Glutamatergic neuron (in vitro differentiated cells): ENCODE measurements around the gene GNA15. TPM values are rescaled to one million over a fixed set of nuclear protein-coding genes. Genes with fewer than 3 reads are reported as not detected.
"Not testable (repeated sequence)": the region's sequence is repeated elsewhere in the genome, so short reads cannot be mapped to it uniquely, and the experiment has no call there.

Experiments used
- DNase-seq: peaks from one replicate; pipeline ENCODE4 v3.0.0; 2022
- H3K27ac Mint-ChIP-seq: one replicate; pipeline ENCODE4 v1.8.0; 2020; ENCODE audit warnings: mild to moderate bottlenecking, mixed read lengths, inconsistent platforms; ENCODE audit not compliant: unreplicated experiment
- H3K27me3 Mint-ChIP-seq: one replicate; pipeline ENCODE4 v1.8.0; 2020; ENCODE audit warnings: mild to moderate bottlenecking, moderate library complexity, mixed read lengths, inconsistent platforms; ENCODE audit not compliant: unreplicated experiment
- H3K36me3 Mint-ChIP-seq: one replicate; pipeline ENCODE4 v1.8.0; 2020; ENCODE audit warnings: mild to moderate bottlenecking, mixed read lengths, inconsistent platforms; ENCODE audit not compliant: unreplicated experiment
- H3K4me1 Mint-ChIP-seq: one replicate; pipeline ENCODE4 v1.8.0; 2020; ENCODE audit warnings: mild to moderate bottlenecking, low read depth, mixed read lengths, inconsistent platforms; ENCODE audit not compliant: unreplicated experiment
- H3K4me3 Mint-ChIP-seq: one replicate; pipeline ENCODE4 v1.8.0; 2020; ENCODE audit warnings: mild to moderate bottlenecking, mixed read lengths, inconsistent platforms; ENCODE audit not compliant: unreplicated experiment
- H3K9me3 Mint-ChIP-seq: one replicate; pipeline ENCODE4 v1.8.0; 2020; ENCODE audit warnings: mild to moderate bottlenecking, moderate library complexity, mixed read lengths, inconsistent platforms; ENCODE audit not compliant: unreplicated experiment
- total RNA-seq: library from RNA; stranded (reverse); fragmentation: NEBNext Ultra II Directional; extraction: Animal tissue kit (Norgen Biotek cat#: 25700); gene quantifications from one replicate; pipeline ENCODE4 v1.2.1, GENCODE V29; 2021; ENCODE audit not compliant: unreplicated experiment
- TF ChIP-seq, protein P1 (sequence below): fragments of 200-600 bp; sonication (generic); IDR thresholded peaks from one replicate; pipeline ENCODE4 v1.5.0; 2021; ENCODE audit not compliant: partially characterized antibody, unreplicated experiment

GNA15 gene
- total RNA-seq, 1 donor from 2014 or later: not detected

DNA sequence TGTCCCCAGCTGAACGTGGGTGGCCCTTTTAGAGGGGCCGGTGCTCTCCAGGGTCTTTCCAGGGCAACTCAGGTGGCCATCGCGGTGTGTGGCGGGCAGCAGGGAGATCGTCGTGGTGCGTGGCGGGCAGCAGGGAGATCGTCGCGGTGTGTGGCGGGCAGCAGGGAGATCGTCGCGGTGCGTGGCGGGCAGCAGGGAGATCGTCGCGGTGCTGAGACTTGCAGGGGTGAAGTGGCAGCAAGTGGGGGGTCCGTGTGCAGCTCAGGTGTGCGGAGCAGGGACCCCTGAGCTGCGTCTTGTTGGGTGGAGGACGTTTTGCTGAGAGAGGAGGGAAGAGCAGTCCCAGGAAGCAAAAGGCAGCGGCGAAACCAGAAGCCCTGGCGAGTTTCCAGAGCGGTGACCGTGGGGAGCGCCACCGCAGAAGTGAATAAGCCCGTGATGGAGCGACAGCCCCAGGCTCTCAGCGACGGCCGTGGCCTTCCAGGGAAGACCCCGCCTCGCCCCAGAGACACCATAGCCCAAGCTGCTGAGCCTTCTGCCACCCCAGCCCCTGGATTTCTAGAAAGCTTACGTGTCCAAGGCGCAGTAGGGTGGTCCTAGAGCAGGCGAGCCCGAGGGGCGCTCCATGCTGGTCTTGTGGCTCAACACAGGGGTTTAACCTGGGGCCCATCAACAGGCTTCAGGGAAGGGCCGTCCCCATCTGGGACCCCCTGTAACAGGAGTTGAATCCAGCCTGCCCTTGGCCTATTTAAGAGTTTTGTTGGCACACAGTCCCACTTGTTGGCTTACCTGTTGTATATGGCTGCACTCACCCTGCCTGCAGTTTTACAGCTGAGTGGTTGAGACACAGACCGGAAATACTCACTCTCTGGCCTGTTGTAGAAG, 55.3 kb downstream of the GNA15 start:
- Mint-ChIP-seq H3K36me3 (no peaks in the 10 kb centered on the region), H3K9me3 (peaks cover 3% of the 10 kb centered on the region), H3K27ac (peak overlapping the region; percentile 20), H3K4me1 (peaks cover 11% of the 10 kb centered on the region), H3K4me3 (no peak overlapping the region), H3K27me3 (peaks cover 10% of the 10 kb centered on the region)
- TF ChIP-seq, protein P1, sequence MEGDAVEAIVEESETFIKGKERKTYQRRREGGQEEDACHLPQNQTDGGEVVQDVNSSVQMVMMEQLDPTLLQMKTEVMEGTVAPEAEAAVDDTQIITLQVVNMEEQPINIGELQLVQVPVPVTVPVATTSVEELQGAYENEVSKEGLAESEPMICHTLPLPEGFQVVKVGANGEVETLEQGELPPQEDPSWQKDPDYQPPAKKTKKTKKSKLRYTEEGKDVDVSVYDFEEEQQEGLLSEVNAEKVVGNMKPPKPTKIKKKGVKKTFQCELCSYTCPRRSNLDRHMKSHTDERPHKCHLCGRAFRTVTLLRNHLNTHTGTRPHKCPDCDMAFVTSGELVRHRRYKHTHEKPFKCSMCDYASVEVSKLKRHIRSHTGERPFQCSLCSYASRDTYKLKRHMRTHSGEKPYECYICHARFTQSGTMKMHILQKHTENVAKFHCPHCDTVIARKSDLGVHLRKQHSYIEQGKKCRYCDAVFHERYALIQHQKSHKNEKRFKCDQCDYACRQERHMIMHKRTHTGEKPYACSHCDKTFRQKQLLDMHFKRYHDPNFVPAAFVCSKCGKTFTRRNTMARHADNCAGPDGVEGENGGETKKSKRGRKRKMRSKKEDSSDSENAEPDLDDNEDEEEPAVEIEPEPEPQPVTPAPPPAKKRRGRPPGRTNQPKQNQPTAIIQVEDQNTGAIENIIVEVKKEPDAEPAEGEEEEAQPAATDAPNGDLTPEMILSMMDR: no peak
- DNase-seq: no peak

DNA sequence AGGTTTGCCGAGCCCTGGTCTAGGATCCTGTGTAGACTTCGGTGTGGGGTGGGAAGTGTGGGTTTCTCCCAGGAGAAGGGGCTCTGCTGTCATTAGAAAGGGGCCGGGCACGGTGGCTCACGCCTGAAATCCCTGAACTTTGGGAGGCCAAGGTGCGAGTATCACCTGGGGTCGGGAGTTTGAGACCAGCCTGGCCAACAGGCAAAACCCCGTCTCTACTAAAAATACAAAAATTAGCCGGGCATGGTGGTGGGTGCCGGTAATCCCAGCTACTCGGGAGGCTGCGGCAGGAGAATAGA, 55.9 kb downstream of the GNA15 start:
- not testable (repeated sequence) for H3K27ac Mint-ChIP-seq, H3K27me3 Mint-ChIP-seq, H3K4me1 Mint-ChIP-seq, H3K9me3 Mint-ChIP-seq, DNase-seq, H3K4me3 Mint-ChIP-seq, H3K36me3 Mint-ChIP-seq

DNA sequence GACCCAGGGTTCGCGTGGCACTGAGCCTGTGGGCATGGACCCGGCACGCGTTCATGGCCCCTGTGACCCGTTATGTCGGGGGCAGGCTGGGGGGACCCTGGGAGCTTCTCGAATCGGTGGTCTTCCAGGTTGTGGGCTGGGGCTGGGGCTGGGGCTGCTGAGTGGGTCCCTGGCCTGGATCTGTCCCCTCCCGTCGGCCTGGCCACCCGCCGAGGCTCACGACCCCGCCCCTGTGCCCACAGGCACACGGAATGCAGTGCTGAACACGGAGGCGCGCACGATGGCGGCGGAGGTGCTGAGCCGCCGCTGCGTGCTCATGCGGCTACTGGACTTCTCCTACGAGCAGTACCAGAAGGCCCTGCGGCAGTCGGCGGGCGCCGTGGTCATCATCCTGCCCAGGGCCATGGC, 56.4 kb downstream of the GNA15 start:
- TF ChIP-seq, protein P1: no peak
- peaks cover 3% of the 10 kb centered on the region for H3K9me3 Mint-ChIP-seq

DNA sequence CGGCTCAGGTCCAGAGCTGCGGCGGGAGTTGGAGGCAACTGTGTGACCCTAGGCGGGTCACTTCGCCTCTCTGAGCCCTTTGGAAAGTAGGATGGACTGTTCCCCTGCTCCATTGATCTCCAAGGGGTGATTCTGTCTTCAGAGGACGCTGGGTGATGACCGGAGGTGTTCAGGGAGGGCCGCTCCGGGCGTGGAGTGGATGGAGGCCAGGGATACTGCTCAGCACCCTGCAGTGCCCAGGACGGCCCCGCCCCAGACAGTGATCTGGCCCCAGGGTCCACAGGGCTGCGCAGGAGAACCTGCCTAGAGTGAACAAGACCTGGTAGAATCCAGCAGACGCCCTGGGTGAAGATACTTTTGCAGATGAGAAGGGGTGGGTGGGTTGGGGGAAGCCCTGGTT, 56.9 kb downstream of the GNA15 start:
- Mint-ChIP-seq H3K4me1 (peaks cover 2% of the 10 kb centered on the region), H3K9me3 (peaks cover 3% of the 10 kb centered on the region), H3K36me3 (no peaks in the 10 kb centered on the region), H3K27ac (no peak overlapping the region), H3K27me3 (peaks cover 3% of the 10 kb centered on the region), H3K4me3 (no peak overlapping the region)
- TF ChIP-seq, protein P1: no peak
- DNase-seq: no peak

More for the DNA sequence above, 56.4 kb downstream of the GNA15 start:
- DNase-seq: no peak
- H3K36me3 Mint-ChIP-seq: no peaks in the 10 kb centered on the region
- peaks cover 4% of the 10 kb centered on the region for H3K4me1 Mint-ChIP-seq
- no peak overlapping the region for H3K27ac Mint-ChIP-seq
- H3K4me3 Mint-ChIP-seq: no peak overlapping the region
- H3K27me3 Mint-ChIP-seq: peaks cover 3% of the 10 kb centered on the region

DNA sequence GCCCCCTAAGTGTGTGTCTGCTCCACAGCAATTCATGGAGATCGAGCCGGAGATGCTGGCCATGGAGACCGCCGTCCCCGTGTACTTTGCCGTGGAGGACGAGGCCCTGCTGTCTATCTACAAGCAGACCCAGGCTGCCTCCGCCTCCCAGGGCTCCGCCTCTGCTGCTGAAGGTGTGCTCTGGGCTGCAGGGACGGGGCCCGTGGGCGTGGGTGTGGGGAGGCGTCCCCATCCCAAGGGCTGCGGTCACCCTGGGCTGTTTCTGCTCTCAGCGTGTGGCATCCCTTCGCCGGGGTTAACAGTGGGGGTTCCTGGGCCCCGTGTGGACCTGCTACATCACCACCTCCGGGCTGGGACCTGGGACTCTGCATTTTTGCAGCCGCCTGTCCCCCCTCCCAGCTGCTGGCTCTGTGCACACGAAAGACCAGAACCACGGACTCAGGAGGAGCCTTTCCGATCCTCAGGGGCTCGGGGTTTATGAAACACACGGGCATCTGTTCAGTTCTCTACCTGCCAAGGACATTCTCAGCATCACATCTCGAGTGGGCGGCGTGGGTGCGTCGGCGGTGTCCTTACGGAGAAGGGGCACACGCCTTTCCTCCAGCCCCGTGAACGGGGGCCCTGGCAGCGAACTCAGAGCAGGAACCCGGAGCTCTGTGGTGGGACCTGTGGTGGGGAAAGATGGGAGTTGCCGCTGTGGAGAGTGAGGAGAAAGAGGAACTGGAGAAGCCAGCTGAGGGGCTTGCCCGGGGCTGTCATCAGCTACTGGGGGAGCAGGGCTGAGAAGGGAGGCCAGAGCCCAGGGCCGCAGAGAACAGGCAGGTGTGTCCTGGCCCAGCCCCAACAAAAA, 57.6 kb downstream of the GNA15 start:
- TF ChIP-seq, protein P1: no peak
- H3K27ac Mint-ChIP-seq: no peak overlapping the region

More for the DNA sequence above, 57.6 kb downstream of the GNA15 start:
- no peak for DNase-seq
- H3K27me3 Mint-ChIP-seq: peaks cover 5% of the 10 kb centered on the region
- H3K9me3 Mint-ChIP-seq: no peaks in the 10 kb centered on the region
- H3K36me3 Mint-ChIP-seq: no peaks in the 10 kb centered on the region
- no peak overlapping the region for H3K4me3 Mint-ChIP-seq
- peaks cover 2% of the 10 kb centered on the region for H3K4me1 Mint-ChIP-seq
